Stimulated activated CD8-positive, alpha-beta memory T cell treated with anti-CD3 and anti-CD28 coated beads, Interleukin-2, amount 100 ng/mL, for 1 hour (primary cell): ENCODE data around the gene GLCCI1.

Experiments
- DNase-seq, 2 donors: peaks; one replicate each; pipeline ENCODE4 v3.0.0-alpha.2; 2020; ENCODE audit warnings: low read depth in 2 of 2

Gene GLCCI1

GRCh38 chr7:7962851-7963250, 5.7 kb upstream of the GLCCI1 start:
- no peak for DNase-seq

- DNase-seq, result no peak
Measured at GRCh38 chr7:7964250-7964649, 4.3 kb upstream of the GLCCI1 start.

- no peak for DNase-seq
Measured at GRCh38 chr7:7964691-7965090, 3.9 kb upstream of the GLCCI1 start.

GRCh38 chr7:7965301-7965700, 3.3 kb upstream of the GLCCI1 start:
- no peak for DNase-seq

GRCh38 chr7:7966141-7966734, 2.4 kb upstream of the GLCCI1 start:
- DNase-seq, result no peak

GRCh38 chr7:7967886-7968543, 581 bp upstream of the GLCCI1 start:
- no peak for DNase-seq

GRCh38 chr7:7969306-7970236, 975 bp downstream of the GLCCI1 start:
- peak in 1 of 2 donors; percentile 30 for DNase-seq

GRCh38 chr7:7970237-7970530, 1.6 kb downstream of the GLCCI1 start:
- no peak for DNase-seq

GRCh38 chr7:7970531-7971307, 2.1 kb downstream of the GLCCI1 start:
- no peak for DNase-seq

- DNase-seq, result no peak
Measured at GRCh38 chr7:7971308-7972040, 2.9 kb downstream of the GLCCI1 start.

GRCh38 chr7:7972128-7972527, 3.5 kb downstream of the GLCCI1 start:
- DNase-seq, result no peak

- no peak for DNase-seq
Measured at GRCh38 chr7:7972922-7973594, 4.5 kb downstream of the GLCCI1 start.

GRCh38 chr7:7976677-7977076, 8.1 kb downstream of the GLCCI1 start:
- no peak for DNase-seq

GRCh38 chr7:7977774-7978173, 9.2 kb downstream of the GLCCI1 start:
- no peak for DNase-seq

- DNase-seq, result no peak
Measured at GRCh38 chr7:7978860-7979259, 10.3 kb downstream of the GLCCI1 start.

GRCh38 chr7:7979558-7979957, 11.0 kb downstream of the GLCCI1 start:
- no peak for DNase-seq

- no peak for DNase-seq
Measured at GRCh38 chr7:7980134-7980533, 11.5 kb downstream of the GLCCI1 start.

- no peak for DNase-seq
Measured at GRCh38 chr7:7982904-7983303, 14.3 kb downstream of the GLCCI1 start.

GRCh38 chr7:7984424-7984823, 15.8 kb downstream of the GLCCI1 start:
- DNase-seq, result no peak

GRCh38 chr7:7988706-7989105, 20.1 kb downstream of the GLCCI1 start:
- DNase-seq, result no peak

- no peak for DNase-seq
Measured at GRCh38 chr7:7989133-7989532, 20.5 kb downstream of the GLCCI1 start.
